ENCODE measurements around the gene HDHD5. TPM values are rescaled to one million over a fixed set of nuclear protein-coding genes. Genes with fewer than 3 reads are reported as not detected.

HDHD5 gene
- total and polyA plus RNA-seq, 2 of the 13 experiments (the other 11 are each of a cell fraction or from before 2014, with no cell fraction given) = not detected

DNA sequence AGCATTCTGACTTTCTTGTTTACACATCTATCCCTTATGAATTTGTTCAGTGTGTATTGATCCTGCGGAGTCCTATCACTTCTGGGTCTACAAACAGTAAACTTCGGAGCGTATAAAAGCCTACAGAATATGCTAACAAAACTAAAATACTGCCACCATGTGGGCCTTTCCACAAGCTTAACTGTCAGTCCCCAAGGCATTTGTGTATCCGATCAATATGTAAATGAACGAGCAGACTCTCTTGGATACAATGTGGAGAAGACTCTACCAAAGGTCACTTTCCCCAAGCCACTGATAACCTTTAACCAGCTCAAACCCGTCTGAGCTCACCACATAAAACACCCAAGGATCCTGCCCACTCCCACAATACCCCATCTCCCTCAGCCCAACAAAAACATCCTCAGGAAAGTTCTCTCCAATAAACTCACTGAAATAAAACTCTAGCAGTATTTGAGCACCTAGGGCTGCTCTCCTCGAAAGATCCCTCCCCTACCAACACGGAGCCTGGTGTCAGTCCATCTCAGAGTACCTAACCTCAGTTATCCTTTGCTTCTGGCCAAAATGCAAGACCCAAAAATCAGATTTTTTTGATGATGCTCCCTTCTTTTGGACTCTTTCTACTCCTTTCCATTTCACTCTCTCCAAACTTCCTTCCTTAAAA, 42.3 kb upstream of the HDHD5 start (continued):
- TF ChIP-seq ZNF34 (CRISPR knock-in tag; IDR thresholded peaks at IDR 0.05; ENCODE audit: borderline replicate concordance) (no peak), TBX2 (CRISPR knock-in tag; IDR thresholded peaks at IDR 0.05; ENCODE audit: borderline replicate concordance) (no peak), SMC3 (IDR thresholded peaks at IDR 0.05; ENCODE audit: low read length) (peak; percentile 61), ZNF543 (CRISPR knock-in tag; IDR thresholded peaks at IDR 0.05) (no peak), ZNF761 (CRISPR knock-in tag; conservative IDR thresholded peaks at IDR 0.05) (no peak), KAT2B (IDR thresholded peaks at IDR 0.05; ENCODE audit: borderline replicate concordance, low read depth, low read length) (peak; percentile 42; the same call in 1 of the 2 replicates), RBM39 (IDR thresholded peaks at IDR 0.05; ENCODE audit: low read depth, low read length, poor library complexity, severe bottlenecking) (no peak), MYC (CRISPR knock-in tag; IDR thresholded peaks at IDR 0.05; ENCODE audit: borderline replicate concordance) (no peak), NR2F1 (CRISPR knock-in tag; IDR thresholded peaks at IDR 0.05) (0 out of 4 replicates have a peak, but pooled peaks have one; percentile 24 to 38), SCMH1 (CRISPR knock-in tag; IDR thresholded peaks at IDR 0.05; ENCODE audit: borderline replicate concordance) (no peak), MIXL1 (CRISPR knock-in tag; IDR thresholded peaks at IDR 0.05) (peak; percentile 32; the same call in 1 of the 2 replicates), KLF11 (CRISPR knock-in tag; IDR thresholded peaks at IDR 0.05) (no peak), PPARG (CRISPR knock-in tag; conservative IDR thresholded peaks at IDR 0.05) (0 out of 2 replicates have a peak, but pooled peaks have one; percentile 14), ZBTB38 (CRISPR knock-in tag; IDR thresholded peaks at IDR 0.05) (no peak), TARDBP (CRISPR knock-in tag; IDR thresholded peaks at IDR 0.05) (peak; percentile 21; the same call in 1 of the 2 replicates), SOX6 (IDR thresholded peaks at IDR 0.05) (no peak), SOX6 (CRISPR knock-in tag; IDR thresholded peaks at IDR 0.05) (peak; percentile 44; the same call in 1 of the 2 replicates), HNF4A (CRISPR knock-in tag; IDR thresholded peaks at IDR 0.05) (peak; percentile 23; the same call in 1 of the 2 replicates), NCOA1 (CRISPR knock-in tag; IDR thresholded peaks at IDR 0.05) (no peak)
- TF ChIP-seq, protein P1, sequence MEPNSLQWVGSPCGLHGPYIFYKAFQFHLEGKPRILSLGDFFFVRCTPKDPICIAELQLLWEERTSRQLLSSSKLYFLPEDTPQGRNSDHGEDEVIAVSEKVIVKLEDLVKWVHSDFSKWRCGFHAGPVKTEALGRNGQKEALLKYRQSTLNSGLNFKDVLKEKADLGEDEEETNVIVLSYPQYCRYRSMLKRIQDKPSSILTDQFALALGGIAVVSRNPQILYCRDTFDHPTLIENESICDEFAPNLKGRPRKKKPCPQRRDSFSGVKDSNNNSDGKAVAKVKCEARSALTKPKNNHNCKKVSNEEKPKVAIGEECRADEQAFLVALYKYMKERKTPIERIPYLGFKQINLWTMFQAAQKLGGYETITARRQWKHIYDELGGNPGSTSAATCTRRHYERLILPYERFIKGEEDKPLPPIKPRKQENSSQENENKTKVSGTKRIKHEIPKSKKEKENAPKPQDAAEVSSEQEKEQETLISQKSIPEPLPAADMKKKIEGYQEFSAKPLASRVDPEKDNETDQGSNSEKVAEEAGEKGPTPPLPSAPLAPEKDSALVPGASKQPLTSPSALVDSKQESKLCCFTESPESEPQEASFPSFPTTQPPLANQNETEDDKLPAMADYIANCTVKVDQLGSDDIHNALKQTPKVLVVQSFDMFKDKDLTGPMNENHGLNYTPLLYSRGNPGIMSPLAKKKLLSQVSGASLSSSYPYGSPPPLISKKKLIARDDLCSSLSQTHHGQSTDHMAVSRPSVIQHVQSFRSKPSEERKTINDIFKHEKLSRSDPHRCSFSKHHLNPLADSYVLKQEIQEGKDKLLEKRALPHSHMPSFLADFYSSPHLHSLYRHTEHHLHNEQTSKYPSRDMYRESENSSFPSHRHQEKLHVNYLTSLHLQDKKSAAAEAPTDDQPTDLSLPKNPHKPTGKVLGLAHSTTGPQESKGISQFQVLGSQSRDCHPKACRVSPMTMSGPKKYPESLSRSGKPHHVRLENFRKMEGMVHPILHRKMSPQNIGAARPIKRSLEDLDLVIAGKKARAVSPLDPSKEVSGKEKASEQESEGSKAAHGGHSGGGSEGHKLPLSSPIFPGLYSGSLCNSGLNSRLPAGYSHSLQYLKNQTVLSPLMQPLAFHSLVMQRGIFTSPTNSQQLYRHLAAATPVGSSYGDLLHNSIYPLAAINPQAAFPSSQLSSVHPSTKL (CRISPR knock-in tag; IDR thresholded peaks at IDR 0.05) = peak; percentile 44; the same call in 1 of the 2 replicates
- TF ChIP-seq, protein P2, sequence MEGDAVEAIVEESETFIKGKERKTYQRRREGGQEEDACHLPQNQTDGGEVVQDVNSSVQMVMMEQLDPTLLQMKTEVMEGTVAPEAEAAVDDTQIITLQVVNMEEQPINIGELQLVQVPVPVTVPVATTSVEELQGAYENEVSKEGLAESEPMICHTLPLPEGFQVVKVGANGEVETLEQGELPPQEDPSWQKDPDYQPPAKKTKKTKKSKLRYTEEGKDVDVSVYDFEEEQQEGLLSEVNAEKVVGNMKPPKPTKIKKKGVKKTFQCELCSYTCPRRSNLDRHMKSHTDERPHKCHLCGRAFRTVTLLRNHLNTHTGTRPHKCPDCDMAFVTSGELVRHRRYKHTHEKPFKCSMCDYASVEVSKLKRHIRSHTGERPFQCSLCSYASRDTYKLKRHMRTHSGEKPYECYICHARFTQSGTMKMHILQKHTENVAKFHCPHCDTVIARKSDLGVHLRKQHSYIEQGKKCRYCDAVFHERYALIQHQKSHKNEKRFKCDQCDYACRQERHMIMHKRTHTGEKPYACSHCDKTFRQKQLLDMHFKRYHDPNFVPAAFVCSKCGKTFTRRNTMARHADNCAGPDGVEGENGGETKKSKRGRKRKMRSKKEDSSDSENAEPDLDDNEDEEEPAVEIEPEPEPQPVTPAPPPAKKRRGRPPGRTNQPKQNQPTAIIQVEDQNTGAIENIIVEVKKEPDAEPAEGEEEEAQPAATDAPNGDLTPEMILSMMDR (CRISPR knock-in tag; IDR thresholded peaks at IDR 0.05) = peak; percentile 68
- TF ChIP-seq, protein P3, sequence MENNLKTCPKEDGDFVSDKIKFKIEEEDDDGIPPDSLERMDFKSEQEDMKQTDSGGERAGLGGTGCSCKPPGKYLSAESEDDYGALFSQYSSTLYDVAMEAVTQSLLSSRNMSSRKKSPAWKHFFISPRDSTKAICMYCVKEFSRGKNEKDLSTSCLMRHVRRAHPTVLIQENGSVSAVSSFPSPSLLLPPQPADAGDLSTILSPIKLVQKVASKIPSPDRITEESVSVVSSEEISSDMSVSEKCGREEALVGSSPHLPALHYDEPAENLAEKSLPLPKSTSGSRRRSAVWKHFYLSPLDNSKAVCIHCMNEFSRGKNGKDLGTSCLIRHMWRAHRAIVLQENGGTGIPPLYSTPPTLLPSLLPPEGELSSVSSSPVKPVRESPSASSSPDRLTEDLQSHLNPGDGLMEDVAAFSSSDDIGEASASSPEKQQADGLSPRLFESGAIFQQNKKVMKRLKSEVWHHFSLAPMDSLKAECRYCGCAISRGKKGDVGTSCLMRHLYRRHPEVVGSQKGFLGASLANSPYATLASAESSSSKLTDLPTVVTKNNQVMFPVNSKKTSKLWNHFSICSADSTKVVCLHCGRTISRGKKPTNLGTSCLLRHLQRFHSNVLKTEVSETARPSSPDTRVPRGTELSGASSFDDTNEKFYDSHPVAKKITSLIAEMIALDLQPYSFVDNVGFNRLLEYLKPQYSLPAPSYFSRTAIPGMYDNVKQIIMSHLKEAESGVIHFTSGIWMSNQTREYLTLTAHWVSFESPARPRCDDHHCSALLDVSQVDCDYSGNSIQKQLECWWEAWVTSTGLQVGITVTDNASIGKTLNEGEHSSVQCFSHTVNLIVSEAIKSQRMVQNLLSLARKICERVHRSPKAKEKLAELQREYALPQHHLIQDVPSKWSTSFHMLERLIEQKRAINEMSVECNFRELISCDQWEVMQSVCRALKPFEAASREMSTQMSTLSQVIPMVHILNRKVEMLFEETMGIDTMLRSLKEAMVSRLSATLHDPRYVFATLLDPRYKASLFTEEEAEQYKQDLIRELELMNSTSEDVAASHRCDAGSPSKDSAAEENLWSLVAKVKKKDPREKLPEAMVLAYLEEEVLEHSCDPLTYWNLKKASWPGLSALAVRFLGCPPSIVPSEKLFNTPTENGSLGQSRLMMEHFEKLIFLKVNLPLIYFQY (CRISPR knock-in tag; IDR thresholded peaks at IDR 0.05; ENCODE audit: borderline replicate concordance) = no peak

All from HepG2 (cell line).